AG04449 (cell line): ENCODE data around the gene FLNB.

Experiments used
- CTCF ChIA-PET: fragments of 350-600 bp; formaldehyde crosslinking; extraction: SDS; loops from one replicate; lab custom pipeline; 2021; ENCODE audit warnings: antibody characterized with exemption; lab: Yijun Ruan, JAX
- POLR2A ChIA-PET: fragments of 400-600, 350-600 bp; formaldehyde crosslinking; extraction: SDS; loops from one replicate; lab custom pipeline; 2020; ENCODE audit warnings: antibody characterized with exemption, inconsistent platforms; lab: Yijun Ruan, JAX
- DNase-seq: peaks from one replicate; pipeline ENCODE4 v3.0.0-alpha.2; 2010; ENCODE audit warnings: low read depth, low spot score
- H3K4me3 ChIP-seq: 2 replicates; pipeline ENCODE4 v1.5.1; 2011; ENCODE audit warnings: low read depth, mild to moderate bottlenecking, control low read depth, low read length
- CTCF ChIP-seq: IDR thresholded peaks from one replicate; pipeline ENCODE4 v1.5.1; 2011; ENCODE audit warnings: mild to moderate bottlenecking, moderate library complexity, low read length, control low read depth, inconsistent platforms; ENCODE audit not compliant: insufficient read depth; ENCODE audit errors: missing control alignments

FLNB gene

GRCh38 chr3:57968501-57968900 is 39.7 kb upstream of the FLNB start:
- DNase-seq, result no peak
- no peak for TF ChIP-seq CTCF
- CTCF ChIA-PET, result interaction anchor here (0.9 kb wide), 1 partner anchor 10 kb away, joined by 3 read pairs; no protein-coding TSS in a partner anchor
- H3K4me3 ChIP-seq, result no peak overlapping the region
- POLR2A ChIA-PET, result interaction anchor here (0.6 kb wide), 2 partner anchors 13 to 120 kb away, joined by 3 to 4 read pairs; no protein-coding TSS in a partner anchor

GRCh38 chr3:57971975-57972374 is 36.2 kb upstream of the FLNB start:
- ChIA-PET POLR2A (no interaction called here), CTCF (interaction anchor here (0.6 to 1.4 kb wide), 5 partner anchors 10 to 36 kb away, joined by 3 to 8 read pairs (median 3); no protein-coding TSS in a partner anchor)
- no peak overlapping the region for H3K4me3 ChIP-seq
- DNase-seq, result no peak
- no peak for TF ChIP-seq CTCF

GRCh38 chr3:57972531-57973111 is 35.6 kb upstream of the FLNB start:
- no peak for TF ChIP-seq CTCF
- CTCF ChIA-PET, result interaction anchor here (0.6 to 3.2 kb wide), 3 partner anchors 10 to 25 kb away, joined by 3 to 14 read pairs (median 8); no protein-coding TSS in a partner anchor
- DNase-seq, result no peak
- POLR2A ChIA-PET, result no interaction called here
- H3K4me3 ChIP-seq, result no peak overlapping the region

GRCh38 chr3:57973715-57974477 is 34.3 kb upstream of the FLNB start:
- no peak overlapping the region for H3K4me3 ChIP-seq
- DNase-seq, result no peak
- TF ChIP-seq CTCF, result no peak
- CTCF ChIA-PET, result interaction anchor here (1.0 to 3.2 kb wide), 5 partner anchors 11 to 332 kb away, joined by 3 to 14 read pairs (median 3); partner anchors contain the start of genes HTD2 and RPP14
- POLR2A ChIA-PET, result interaction anchor here (0.6 to 1.9 kb wide), 2 partner anchors 35 to 40 kb away, joined by 4 to 7 read pairs; partner anchors contain the start of gene FLNB

- peak; percentile 87 for DNase-seq
- ChIA-PET POLR2A (interaction anchor here (0.6 to 1.9 kb wide), 3 partner anchors 24 to 39 kb away, joined by 3 to 7 read pairs (median 4); partner anchors contain the start of gene FLNB), CTCF (interaction anchor here (1.0 to 3.2 kb wide), 3 partner anchors 12 to 331 kb away, joined by 3 to 14 read pairs (median 4); partner anchors contain the start of genes HTD2 and RPP14)
- no peak overlapping the region for H3K4me3 ChIP-seq
- TF ChIP-seq CTCF, result no peak
Observed at GRCh38 chr3:57974796-57975388, 33.3 kb upstream of the FLNB start.
